NCI-H146 treated with DMSO at 0.1 percent for 48 hours (cell line): Measurements from ENCODE around the gene MAN2A1.
"Not testable (repeated sequence)": the region's sequence is repeated elsewhere in the genome, so short reads cannot be mapped to it uniquely, and the experiment has no call there.

Experiments used
- DNase-seq: peaks from one replicate; lab custom pipeline; 2025; ENCODE audit not compliant: unreplicated experiment; lab: John Stamatoyannopoulos, UW

Gene MAN2A1

DNA sequence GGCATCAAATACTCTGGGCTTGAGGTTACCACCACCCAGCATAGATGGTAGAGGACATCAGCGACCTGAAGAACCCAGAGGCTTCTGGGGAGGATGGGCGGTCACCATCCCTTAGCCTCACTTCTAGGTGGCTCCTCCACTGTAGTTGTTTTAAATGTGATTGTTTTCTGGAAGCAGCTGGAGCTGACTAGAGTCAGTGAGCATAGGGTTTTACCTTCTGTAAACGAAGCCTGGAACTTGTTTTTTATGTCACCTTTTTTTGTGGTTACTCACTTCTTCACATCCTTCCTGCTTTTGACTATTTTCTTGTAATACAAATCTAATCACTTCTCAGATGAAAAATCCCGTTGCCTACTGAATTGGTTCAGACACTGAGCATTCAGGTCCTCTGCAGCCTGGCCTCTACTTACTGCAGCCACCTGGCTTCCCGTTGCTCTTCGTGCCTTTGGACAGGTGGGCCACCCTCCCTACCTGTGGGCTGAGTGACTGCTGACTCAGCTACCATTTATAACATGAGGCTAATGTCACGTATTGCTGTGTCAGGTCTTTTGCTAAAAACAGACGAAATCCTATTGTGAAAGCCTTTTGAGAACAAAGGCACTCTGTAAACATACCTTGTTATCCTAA lies 167.8 kb downstream of the MAN2A1 start:
- no peak for DNase-seq

DNA sequence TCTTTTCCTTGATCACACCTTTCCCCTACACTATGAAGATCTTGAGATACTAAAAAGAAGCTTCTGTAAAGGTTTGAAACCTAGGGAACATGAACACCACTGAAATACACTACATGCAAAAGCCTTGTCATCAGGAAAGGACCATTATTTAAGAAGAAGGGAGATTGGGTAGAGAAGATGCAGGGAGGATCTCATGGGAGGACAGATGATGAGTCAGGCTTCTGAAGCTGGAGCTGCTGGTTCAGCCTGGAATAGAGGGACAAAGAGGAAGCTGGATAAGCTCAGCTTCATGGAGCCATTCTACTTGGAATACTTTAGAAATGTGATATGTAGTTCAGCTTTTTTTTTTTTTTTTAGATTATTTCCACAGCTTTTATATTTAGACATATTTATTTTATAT lies 169.8 kb downstream of the MAN2A1 start:
- DNase-seq: no peak

DNA sequence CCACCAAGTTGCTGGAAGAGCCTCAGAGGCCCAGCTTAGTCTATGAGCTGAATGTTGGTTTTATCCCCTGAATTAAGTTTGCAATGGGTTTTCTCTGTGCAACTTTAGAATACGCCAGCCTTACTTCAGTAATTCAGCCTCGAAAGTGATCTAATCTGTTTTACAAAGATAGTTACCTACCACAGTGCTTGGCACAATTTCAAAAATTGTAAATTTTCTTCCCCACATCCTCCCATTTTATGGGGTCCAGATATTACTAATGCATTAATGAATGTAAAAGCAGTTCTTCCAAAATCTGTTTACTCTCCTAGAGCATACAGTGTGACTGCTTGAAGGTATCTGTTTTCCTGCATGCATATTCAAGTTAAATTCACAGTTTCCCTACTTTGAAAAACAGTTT lies 172.6 kb downstream of the MAN2A1 start:
- DNase-seq: no peak

DNA sequence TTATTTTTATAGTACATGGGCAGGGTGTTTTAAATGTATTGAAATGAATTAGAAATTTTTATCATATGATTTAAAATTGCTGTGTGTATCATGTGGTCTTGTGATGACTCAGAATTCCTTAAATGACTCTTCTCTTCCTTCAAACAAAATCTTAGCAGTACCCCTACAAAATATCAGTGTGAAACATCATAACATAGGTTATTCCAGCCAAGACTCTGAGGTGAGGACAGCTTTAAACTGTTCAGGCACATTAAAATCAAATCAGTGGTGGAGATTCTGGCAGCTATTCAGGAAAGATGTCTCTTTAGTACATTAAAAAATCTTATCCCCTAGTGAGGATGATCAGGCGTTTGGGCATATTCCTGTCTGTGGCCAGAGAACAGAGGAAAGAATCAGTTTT lies 174.0 kb downstream of the MAN2A1 start:
- no peak for DNase-seq

DNA sequence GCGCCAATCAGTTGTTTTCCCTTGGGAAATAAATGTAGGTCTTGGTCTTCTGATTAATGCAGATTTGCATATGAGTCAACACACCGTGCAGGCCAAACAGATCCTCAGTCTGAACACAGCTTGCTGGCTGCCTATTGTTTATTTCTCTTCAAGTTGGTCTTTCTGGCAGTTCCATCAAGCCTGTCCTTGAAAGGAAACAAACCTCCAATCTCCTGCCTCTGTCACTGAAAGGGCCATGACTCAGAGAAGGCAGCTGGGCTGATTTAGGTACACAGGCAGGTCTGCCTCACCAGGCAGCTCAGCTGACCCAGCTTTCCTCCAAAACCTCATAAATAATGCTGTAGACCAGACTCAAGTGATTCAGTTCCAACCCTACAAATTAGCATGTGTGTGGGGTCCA lies 175.9 kb downstream of the MAN2A1 start:
- DNase-seq: no peak

DNA sequence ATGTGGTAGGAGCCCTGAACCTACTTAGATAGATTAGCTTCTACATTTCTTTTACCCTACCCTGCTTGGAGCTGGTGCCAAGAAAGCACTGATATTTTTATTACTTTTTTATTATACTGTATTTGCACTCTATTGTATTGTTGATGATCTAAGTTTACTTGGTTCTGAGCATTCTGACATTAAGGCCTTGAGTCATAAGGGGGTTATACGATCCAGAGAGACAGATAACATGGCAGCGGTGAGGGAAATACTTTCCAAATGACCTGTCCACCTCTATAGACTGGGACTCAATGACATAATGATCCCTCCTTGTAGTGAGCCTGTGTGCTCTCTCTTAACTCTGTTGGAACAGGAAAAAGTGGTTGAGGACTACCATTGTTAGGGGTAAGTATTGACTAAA lies 176.3 kb downstream of the MAN2A1 start:
- no peak for DNase-seq

DNA sequence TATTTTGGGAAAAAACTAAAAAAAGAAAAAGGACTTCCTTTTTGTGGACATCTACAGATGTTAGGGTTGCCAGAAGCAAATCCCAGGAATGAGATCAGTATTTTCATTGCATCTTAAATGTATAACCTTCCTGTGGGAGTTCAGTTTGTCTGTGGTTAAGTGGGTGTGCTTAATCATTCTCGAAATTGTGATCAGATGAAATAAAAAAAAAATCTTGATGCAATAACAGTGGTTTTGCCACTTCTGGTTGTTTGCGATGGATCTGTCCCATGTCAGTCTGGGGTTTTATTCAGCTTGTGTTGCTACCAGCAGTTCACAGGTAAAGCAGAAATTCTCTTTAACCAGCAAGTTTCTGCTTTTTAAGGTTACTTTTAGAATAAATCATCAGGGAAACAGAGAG lies 179.0 kb downstream of the MAN2A1 start:
- DNase-seq: no peak

DNA sequence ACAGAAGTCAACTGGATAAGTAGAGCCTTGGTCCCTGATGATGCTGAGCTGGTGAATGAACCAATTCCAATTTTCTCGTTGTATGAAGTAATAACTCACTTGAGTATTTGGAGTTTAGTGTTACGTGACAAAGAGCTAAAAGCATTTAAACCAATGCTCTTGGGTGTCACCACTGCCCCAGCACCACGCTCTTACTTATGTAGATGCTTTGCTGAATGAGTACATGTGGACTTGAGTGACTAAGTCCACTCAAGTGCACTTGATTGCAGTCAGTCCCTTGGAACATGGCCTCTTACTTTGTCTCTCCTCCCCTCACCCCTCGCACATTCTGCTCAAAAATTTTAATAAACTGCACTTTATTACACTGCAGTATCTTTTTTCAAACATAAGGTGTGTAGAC lies 184.0 kb downstream of the MAN2A1 start:
- no peak for DNase-seq

DNA sequence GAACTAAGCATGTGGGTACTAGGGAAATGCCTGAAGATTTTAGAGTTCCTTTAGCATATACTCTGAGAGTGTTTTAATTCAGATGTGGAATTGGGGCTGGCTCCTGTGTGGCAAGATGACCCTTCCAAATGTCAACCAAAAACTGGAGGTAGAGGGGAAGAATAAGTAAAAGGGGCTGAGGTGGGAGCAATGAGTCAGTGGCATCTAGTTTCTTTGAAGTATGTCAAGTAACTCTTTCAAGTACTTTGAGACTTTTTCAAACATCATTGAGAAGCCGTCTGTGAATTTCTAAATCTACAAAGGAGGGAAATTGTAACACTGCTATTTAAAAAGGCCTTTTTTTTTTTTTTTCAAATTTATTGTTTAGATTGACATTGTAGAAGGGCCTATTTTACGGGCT lies 184.4 kb downstream of the MAN2A1 start:
- no peak for DNase-seq

DNA sequence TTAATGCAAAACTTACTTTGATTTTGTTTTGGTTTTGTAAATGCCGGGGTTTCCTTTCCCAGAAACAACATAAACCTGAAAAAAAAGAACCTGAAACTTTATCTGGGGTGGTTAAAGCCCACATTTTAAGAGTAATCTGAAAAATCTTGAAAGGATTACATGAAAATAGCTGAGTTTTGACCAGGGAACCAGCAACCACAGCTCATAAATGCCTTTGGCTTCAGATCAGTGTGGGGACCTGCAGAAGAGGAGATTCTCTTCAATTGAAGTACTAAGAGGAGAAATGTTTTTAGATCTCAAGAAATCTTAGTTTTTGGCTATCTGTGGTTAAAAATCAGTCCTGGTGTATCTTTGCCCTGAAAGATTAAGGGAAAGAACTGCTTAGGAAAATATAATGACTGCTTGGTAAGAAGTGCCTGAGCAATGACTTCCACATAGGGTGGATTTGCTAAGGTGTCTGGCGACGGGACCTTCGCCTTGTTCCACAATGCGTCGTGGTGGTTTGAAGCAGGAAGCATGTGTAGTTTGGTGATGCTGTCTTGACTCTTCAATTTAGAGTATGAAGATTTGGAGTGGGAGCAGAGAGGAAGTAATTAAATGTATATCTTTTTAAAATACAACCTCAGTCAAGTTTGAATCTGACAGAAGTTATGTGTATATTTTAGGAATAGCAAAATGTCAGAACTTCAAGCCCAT lies 186.5 kb downstream of the MAN2A1 start:
- DNase-seq: no peak

DNA sequence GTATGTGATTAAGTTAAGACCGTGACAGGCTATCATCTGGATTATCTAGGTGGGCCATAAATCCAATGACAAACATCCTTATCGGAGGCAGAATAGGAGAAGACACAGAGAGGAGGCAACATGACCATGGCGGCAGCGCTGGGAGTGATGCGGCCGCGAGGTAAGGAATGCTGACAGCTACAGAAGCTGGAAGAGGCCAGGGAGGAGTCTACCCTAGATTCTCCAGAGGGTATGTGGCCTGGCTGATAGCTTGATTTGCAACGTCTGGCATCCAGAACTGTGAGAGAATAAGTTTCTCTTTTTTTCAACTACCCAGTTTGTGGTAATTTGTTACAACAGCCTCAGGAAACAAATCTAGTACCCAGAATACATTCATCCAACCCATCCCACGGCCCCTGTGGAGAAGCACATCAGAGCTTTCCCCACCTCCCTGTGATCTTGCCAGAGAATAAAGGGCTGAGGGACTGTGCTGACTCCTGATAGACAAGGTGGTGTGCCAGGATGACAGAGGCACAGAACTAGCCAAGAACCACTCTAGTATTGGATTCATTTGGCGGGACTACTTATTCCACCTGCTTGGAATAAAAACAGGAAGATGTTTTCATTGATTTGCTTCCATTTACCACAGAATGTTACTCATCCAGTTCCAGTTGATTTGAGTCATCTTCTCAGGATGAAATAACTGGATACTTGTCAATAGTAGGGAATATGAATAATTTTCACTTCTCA lies 187.4 kb downstream of the MAN2A1 start:
- no peak for DNase-seq

DNA sequence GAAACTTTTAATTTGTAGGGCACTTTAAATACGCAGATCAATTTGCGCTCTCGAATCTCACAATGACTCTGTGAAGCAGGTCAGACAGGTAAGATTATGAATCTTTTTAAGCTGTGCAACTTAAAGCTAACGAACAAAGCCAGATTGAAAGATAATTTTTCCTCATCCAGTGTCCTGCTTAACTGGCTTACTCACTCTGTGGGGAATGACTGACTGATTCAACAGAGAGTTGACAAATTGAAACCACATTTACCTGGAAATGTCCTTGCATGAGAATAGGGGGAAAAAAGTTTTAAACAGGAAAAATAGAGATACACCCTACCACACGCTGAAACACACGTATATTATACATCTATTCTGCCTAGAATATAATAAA lies 187.9 kb downstream of the MAN2A1 start:
- no peak for DNase-seq

DNA sequence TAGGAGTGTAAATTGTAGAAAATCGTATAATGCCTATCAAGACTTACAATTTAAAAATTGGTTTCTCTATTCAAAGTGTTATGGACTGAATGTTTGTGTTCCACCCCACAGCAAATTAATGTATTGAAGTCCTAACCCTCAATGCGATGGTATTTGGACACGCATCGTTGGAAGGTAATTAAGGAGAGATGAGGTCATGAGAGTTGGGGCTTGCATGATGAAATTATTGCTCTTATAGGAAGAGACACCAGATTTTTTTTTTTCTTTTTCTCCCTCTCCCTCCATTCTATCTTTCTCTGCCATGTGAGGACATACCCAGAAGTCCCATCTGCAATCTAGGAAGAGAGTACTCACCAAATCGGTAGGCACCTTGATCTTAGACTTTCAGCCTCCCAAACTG lies 189.2 kb downstream of the MAN2A1 start:
- no peak for DNase-seq

DNA sequence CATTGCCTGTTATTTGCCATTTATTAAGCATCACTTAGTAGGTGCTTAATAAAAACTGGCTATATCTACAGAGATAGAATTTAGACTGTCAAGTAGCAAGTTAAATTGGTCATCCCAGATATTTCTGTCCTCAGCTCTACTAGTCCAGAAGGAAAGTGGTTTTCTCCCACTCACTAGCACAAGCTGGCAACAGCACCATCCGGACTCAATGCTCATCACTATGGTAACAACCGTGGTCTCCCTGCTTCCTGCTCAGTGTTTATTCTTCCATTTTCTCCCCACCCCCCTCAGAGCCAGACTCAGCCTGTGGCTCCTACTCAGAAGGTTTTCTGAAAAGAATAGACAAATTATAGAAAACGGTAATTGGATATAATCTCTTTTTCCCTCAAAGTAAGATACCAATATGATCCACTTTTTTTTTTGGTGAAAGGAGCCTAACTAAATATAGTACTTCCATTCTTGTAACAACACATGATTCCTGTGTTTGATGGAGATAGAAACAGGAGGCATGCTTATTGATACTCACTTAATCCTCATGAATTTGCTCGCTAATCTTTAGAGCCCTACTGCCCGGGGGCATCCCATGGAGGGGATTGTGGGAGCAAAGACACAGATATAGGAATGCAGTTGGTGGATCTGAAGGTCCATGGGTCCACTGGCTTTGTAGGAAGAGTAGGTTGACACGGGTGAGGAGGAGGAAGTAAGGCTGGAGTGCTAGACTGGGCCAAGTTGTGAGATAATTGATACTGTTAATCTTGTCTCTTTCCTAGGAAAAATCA lies 191.4 kb downstream of the MAN2A1 start:
- DNase-seq: no peak

DNA sequence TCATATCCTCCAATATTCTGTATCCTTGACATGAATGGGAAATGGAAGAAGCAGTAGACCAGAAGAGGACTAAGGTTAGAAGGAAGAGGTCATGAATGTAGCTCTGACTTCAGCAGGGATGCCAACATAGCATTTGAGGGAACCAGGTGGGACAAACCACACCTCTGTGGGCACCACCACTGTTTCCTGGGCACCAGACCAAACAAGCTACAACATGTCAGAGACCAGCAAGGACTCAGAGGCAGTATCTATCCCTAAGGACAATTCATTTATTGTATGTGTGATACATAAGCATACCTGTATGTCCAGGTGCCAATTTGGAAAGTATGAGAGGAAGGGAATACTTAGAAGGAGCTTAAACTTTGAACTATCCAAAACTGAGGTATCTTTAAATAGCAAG lies 192.8 kb downstream of the MAN2A1 start:
- DNase-seq: no peak

DNA sequence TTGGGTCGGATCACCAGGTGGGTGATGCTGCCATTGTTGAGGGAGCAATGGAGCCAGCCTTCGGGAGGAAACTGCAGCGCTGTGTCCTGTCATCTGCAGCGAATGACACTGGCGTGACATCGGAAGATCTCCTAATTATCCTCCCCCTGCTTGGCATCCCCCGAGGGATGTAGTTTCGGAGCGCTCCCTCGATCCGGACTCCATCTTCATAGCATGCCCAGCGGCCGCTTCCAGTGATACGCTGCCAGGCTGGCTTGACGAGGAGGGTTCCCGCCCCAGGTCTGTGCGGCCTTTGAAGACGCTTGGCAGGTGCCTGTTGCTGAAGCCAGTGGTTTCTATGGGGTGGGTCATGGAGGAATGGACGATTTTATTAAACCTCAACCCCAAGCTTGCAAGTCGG lies 194.9 kb downstream of the MAN2A1 start:
- DNase-seq: no peak

DNA sequence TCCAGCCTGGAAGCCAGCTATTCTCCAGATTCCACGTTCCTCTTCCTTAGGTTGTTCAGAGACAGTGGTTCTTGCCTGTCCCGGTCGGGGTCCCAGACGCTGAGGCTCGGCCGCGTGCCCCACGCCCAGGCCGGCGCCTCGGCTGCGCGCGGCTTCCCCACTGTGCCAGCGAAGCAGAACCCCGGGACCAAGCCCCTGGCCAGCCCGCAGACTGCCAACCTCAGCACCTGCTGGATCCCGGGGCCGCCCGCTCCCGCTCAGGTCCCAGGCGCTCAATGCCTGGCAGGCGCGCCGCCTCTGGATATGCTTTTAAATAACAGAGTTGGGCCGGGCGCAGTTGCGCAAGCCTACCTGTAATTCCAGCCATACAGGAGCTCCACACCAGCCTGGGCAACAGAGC lies 195.5 kb downstream of the MAN2A1 start:
- no peak for DNase-seq

DNA sequence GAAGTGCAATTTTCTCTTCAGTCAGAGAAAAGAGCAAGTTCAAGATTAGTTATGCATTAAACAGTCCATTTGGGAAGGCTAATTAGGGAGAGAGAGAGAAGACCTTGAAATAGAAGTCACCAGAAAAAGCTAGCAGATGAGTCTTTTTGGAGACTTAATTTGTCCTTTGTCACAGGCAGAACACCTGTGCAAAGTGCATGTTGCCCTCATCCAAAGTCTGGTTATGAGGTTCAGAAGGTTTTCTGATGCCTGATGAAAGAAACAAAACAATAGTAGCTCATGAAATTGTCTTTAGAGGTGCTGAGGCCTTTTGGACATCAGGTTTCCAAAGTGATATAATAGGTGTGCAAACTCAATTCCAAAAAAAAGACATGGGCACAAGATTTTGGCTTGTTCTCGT lies 199.3 kb downstream of the MAN2A1 start:
- DNase-seq: no peak

DNA sequence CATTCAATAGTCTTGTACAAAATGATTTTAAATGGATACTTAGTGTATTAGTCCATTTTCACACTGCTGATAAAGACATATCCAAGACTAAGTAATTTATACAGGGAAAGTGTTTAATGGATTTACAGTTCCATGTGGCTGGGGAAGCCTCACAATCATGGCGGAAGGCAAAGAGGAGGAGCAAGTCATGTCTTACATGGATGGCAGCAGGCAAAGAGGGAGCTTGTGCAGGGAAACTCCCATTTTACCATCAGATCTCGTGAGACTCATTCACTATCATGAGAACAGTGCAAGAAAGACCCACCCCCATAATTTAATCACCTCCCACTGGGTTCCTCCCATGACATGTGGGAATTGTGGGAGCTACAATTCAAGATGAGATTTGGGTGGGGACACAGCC lies 203.5 kb downstream of the MAN2A1 start:
- not testable (repeated sequence) for DNase-seq

DNA sequence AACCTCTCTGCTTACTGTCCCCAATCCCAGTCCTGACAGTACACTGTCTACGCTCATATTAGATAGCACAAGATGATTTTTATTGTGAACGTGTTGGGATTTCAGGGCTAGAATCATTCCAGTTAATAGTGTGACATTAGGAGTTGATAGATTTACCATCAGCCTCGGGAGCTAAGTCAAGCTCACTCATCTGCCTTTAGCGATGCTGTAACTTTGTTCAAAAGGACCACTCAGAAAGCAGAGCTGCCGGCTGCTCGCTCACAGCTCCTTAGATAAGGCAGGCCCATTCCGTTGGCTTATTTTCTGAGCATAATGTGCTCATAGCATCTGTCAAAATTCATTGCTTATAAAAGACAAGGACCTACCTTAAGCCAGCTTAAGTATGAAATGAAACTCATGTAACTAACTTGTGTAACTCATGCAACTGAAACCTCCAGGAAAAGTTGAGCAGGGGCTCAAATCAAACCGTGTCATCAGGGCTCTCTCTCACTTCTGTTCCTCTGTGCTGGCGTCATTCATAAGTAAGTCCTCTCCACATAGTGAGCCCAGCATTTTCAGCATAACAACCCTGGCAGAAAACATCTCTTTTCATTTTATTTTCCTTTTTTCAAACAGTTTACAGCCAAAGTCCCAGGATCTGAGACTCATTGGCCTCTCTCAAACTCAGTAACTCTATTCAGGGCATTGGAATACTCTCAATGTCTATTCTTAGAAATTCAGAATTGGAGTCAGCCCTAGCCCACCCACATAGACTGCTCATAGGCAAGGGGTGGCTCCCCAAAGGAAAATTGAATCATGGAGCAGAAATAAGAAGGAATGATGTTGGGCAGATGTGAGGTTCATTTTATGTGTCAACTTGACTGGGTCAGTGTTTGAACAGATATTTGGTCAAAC lies 208.8 kb downstream of the MAN2A1 start:
- no peak for DNase-seq

DNA sequence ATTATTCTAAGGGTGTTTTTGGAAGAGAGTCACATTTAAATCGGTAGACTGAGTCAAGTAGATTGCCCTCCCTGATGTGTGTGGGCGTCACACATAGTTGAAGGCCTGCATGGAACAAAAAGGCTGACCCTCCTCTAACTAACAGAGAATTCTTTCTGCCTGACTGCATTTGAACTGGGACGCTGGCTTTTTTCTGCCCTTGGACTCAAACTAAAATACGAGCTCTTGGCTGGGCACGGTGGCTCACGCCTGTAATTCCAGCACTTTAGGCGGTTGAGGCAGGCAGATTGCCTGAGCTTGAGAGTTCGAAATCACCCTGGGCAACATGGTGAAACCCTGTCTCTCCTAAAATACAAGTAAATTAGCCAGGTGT lies 209.4 kb downstream of the MAN2A1 start:
- no peak for DNase-seq
